A673 (cell line): Measurements from ENCODE around the gene SYNE1. TPM values are rescaled to one million over a fixed set of nuclear protein-coding genes. Genes with fewer than 3 reads are reported as not detected.

Source experiments
- BruUV-seq: library from RNA; stranded (reverse); fragments of 400-500 nt; replicated peaks from 2 replicates; lab custom pipeline; 2021; lab: Mats Ljungman, UMichigan
- CTCF ChIA-PET: fragments of 300-600 bp; sonication (Branson Sonifier 250); formaldehyde crosslinking; loops from one replicate; lab custom pipeline; 2022; ENCODE audit warnings: antibody characterized with exemption; lab: Charles Lee
- POLR2A ChIA-PET: fragments of 300-600 bp; sonication (Branson Sonifier 250); formaldehyde crosslinking; loops from one replicate; lab custom pipeline; 2022; ENCODE audit warnings: antibody characterized with exemption; ENCODE audit not compliant: low non-redundant PET; lab: Charles Lee
- DNase-seq: peaks from one replicate; pipeline ENCODE4 v3.0.0-alpha.2; 2015; ENCODE audit warnings: low spot score
- H3K27ac ChIP-seq: fragments of 200-600 bp; sonication (generic); 2 replicates; pipeline ENCODE4 v1.5.1; 2016; ENCODE audit warnings: mixed run types, low read depth, mild to moderate bottlenecking, mixed read lengths, antibody characterized with exemption, low read length; ENCODE audit not compliant: poor library complexity, severe bottlenecking
- H3K27me3 ChIP-seq: fragments of 200-600 bp; sonication (generic); replicated peaks from 2 replicates; pipeline ENCODE4 v1.6.1; 2017; ENCODE audit warnings: mixed run types, low read depth, mild to moderate bottlenecking, mixed read lengths, antibody characterized with exemption, low read length; ENCODE audit not compliant: insufficient read depth, poor library complexity
- H3K36me3 ChIP-seq: fragments of 200-600 bp; sonication (generic); 2 replicates; pipeline ENCODE4 v1.6.1; 2016; ENCODE audit warnings: mixed run types, mild to moderate bottlenecking, mixed read lengths, antibody characterized with exemption, low read length; ENCODE audit not compliant: insufficient read depth, poor library complexity, severe bottlenecking
- H3K4me1 ChIP-seq: fragments of 200-600 bp; sonication (generic); 2 replicates; pipeline ENCODE4 v1.6.1; 2017; ENCODE audit warnings: mixed run types, mild to moderate bottlenecking, mixed read lengths, antibody characterized with exemption, low read length; ENCODE audit not compliant: insufficient read depth, poor library complexity, severe bottlenecking
- H3K4me3 ChIP-seq: fragments of 200-600 bp; sonication (generic); 2 replicates; pipeline ENCODE4 v1.5.1; 2016; ENCODE audit warnings: low read depth, mixed run types, mild to moderate bottlenecking, mixed read lengths, low read length; ENCODE audit not compliant: poor library complexity, severe bottlenecking
- H3K9me3 ChIP-seq: fragments of 200-600 bp; sonication (generic); 2 replicates; pipeline ENCODE4 v1.6.1; 2016; ENCODE audit warnings: mixed run types, low read depth, mild to moderate bottlenecking, mixed read lengths, antibody characterized with exemption, low read length; ENCODE audit not compliant: poor library complexity, severe bottlenecking
- CTCF ChIP-seq: fragments of 300-800, 200-600 bp; sonication (generic); conservative IDR thresholded peaks from 2 replicates; pipeline ENCODE4 v1.5.1; 2017; ENCODE audit warnings: low read depth, mild to moderate bottlenecking, antibody characterized with exemption, low read length, moderate library complexity, mixed read lengths
- EZH2 ChIP-seq: fragments of 200-600 bp; sonication (generic); IDR thresholded peaks from 2 replicates; pipeline ENCODE4 v1.6.1; 2017; ENCODE audit warnings: borderline replicate concordance, low read depth, mild to moderate bottlenecking, mixed read lengths, antibody characterized with exemption, low read length; ENCODE audit not compliant: poor library complexity, severe bottlenecking
- intact Hi-C: fragments of 100-400 bp; cut with micrococcal nuclease; formaldehyde crosslinking; loops from one replicate; pipeline ENCODE4 v1.10.0; 2022; ENCODE audit not compliant: unreplicated experiment
- total RNA-seq: library from RNA; stranded (reverse); gene quantifications from 2 replicates; pipeline ENCODE4 v1.2.3, GENCODE V29; 2021

The SYNE1 gene
- total RNA-seq, 1 experiment from 2014 or later, result 12.1 TPM

- ChIA-PET POLR2A (no interaction called here), CTCF (no interaction called here)
- Histone ChIP-seq H3K27ac (no peak overlapping the region), H3K4me3 (no peak overlapping the region), H3K4me1 (no peaks in the 10 kb centered on the region), H3K27me3 (no peaks in the 10 kb centered on the region), H3K36me3 (no peaks in the 10 kb centered on the region), H3K9me3 (no peaks in the 10 kb centered on the region)
- no peak for DNase-seq
- no TSS peak for BruUV-seq
- TF ChIP-seq EZH2, result no peak
- no peak for TF ChIP-seq CTCF
- intact Hi-C loops, result loop anchor here (10.0 kb wide), 1 partner anchor 448 kb away; no protein-coding TSS in a partner anchor
Measured at GRCh38 chr6:152123076-152123475, 514.1 kb downstream of the SYNE1 start.

GRCh38 chr6:152122434-152122833, 514.7 kb downstream of the SYNE1 start:
- Histone ChIP-seq H3K9me3 (no peaks in the 10 kb centered on the region), H3K27me3 (no peaks in the 10 kb centered on the region), H3K36me3 (no peaks in the 10 kb centered on the region), H3K27ac (no peak overlapping the region), H3K4me1 (no peaks in the 10 kb centered on the region), H3K4me3 (no peak overlapping the region)
- no TSS peak for BruUV-seq
- POLR2A ChIA-PET, result no interaction called here
- intact Hi-C loops, result loop anchor here (10.0 kb wide), 1 partner anchor 448 kb away; no protein-coding TSS in a partner anchor
- DNase-seq, result no peak
- TF ChIP-seq CTCF, result no peak
- no peak for TF ChIP-seq EZH2
- CTCF ChIA-PET, result no interaction called here

- ChIA-PET CTCF (no interaction called here), POLR2A (no interaction called here)
- no peaks in the 10 kb centered on the region for H3K9me3 ChIP-seq
- H3K36me3 ChIP-seq, result no peaks in the 10 kb centered on the region
- no peak overlapping the region for H3K4me3 ChIP-seq
- H3K4me1 ChIP-seq, result no peaks in the 10 kb centered on the region
- no peak for DNase-seq
- no TSS peak for BruUV-seq
- no peaks in the 10 kb centered on the region for H3K27me3 ChIP-seq
- no peak overlapping the region for H3K27ac ChIP-seq
- intact Hi-C loops, result loop anchor here (10.0 kb wide), 1 partner anchor 447 kb away; no protein-coding TSS in a partner anchor
- TF ChIP-seq EZH2 (no peak), CTCF (no peak)
Measured at GRCh38 chr6:152121910-152122309, 515.3 kb downstream of the SYNE1 start.
